ENCODE data around the gene NCKAP5L.
"Not testable (repeated sequence)": the region's sequence is repeated elsewhere in the genome, so short reads cannot be mapped to it uniquely, and the experiment has no call there.

The NCKAP5L gene

DNA sequence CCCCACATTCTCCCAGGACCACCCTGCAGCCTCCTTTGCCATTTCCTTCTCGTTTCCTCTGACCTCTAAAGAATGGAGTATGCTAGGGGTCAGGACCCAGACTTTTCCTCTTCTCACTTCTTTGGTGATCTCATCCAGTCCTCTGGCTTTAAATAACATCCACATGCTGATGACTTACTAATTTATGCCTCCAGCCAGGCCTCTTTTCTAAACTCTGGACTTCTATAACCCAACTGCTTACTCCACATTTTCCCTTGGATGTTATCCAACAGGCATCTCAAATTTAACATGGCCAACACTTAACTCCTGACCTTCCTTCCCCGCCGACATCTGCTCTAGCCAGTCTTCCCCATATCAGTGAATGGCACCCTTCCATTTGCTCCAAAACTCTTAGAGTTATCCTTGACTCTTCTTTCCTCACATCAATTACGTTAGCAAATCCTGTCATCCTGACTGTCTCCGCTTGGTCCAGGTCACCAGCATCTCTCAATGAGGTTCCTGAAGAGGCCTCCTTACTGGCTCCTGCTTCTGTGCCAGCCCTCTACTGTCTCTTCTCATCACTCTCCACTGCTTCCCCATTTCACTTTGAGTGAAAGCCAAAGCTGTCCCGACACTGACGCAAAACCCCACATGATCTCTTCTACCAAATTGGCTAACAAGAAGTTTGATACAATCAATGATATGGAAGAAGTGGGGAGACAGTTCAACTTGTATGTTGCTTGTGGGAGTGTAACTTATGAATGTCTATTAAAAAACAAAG, 44.1 kb downstream of the NCKAP5L start:
- DNase-seq (ENCODE audit: low read depth in 2 of 2), result peak; percentile 18 to 23

GRCh38 chr12:49780914-49781313, 47.3 kb downstream of the NCKAP5L start:
- DNase-seq (ENCODE audit: low read depth in 2 of 2), result not testable (repeated sequence)

- no peak for DNase-seq (ENCODE audit: low read depth in 2 of 2)
Measured at GRCh38 chr12:49779581-49779980, 48.6 kb downstream of the NCKAP5L start.

- no peak for DNase-seq (ENCODE audit: low read depth in 2 of 2)
Measured at GRCh38 chr12:49777800-49778748, 50.1 kb downstream of the NCKAP5L start.

DNA sequence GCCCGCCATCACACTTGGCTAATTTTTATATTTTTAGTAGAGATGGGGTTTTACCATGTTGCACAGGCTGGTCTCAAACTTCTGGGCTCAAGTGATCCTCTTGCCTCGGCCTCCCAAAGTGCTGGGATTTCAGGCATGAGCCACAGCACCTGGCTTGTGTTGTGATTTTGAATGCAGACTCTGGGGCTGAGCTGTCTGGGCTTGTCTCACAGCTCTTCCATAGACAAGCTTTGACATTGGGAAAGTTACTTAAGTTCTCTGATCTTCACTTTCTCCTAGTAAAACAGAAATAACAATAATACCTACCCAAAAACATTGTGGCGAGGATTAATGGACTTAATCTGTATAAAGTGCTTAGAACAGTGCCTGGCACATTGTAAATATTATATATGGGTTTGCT, 50.9 kb downstream of the NCKAP5L start:
- DNase-seq (ENCODE audit: low read depth in 2 of 2), result no peak

GRCh38 chr12:49776858-49777257, 51.4 kb downstream of the NCKAP5L start:
- no peak for DNase-seq (ENCODE audit: low read depth in 2 of 2)

DNA sequence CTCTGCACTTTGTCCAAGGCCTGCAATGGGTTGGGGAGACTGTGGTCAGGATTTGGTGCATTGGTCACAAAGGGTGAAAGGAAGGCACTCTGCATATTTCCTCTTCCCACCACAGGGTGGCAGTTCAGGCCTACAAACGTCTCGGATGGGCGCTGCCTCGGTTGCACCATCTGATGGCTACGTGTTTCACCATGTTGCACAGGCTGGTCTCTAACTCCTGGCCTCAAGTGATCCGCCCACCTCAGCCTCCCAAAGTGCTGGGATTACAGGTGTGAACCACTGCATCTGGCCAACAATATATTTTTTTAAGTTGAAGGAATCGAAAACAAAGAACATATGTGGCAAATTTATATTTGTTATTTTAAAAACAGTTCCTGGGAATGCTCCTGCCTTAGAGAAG, 51.8 kb downstream of the NCKAP5L start:
- DNase-seq (ENCODE audit: low read depth in 2 of 2), result peak; percentile 52 to 62

- DNase-seq (ENCODE audit: low read depth in 2 of 2), result not testable (repeated sequence)
Measured at GRCh38 chr12:49773102-49773501, 55.1 kb downstream of the NCKAP5L start.

- no peak for DNase-seq (ENCODE audit: low read depth in 2 of 2)
Measured at GRCh38 chr12:49767333-49767732, 60.9 kb downstream of the NCKAP5L start.

- no peak for DNase-seq (ENCODE audit: low read depth in 2 of 2)
Measured at GRCh38 chr12:49766115-49766455, 62.1 kb downstream of the NCKAP5L start.

GRCh38 chr12:49764126-49764525, 64.1 kb downstream of the NCKAP5L start:
- DNase-seq (ENCODE audit: low read depth in 2 of 2), result no peak

- no peak for DNase-seq (ENCODE audit: low read depth in 2 of 2)
Measured at GRCh38 chr12:49763006-49763591, 65.1 kb downstream of the NCKAP5L start.

- no peak for DNase-seq (ENCODE audit: low read depth in 2 of 2)
Measured at GRCh38 chr12:49762468-49762847, 65.8 kb downstream of the NCKAP5L start.

GRCh38 chr12:49761677-49762467, 66.3 kb downstream of the NCKAP5L start:
- no peak for DNase-seq (ENCODE audit: low read depth in 2 of 2)

GRCh38 chr12:49750996-49751393, 77.2 kb downstream of the NCKAP5L start:
- no peak for DNase-seq (ENCODE audit: low read depth in 2 of 2)

DNA sequence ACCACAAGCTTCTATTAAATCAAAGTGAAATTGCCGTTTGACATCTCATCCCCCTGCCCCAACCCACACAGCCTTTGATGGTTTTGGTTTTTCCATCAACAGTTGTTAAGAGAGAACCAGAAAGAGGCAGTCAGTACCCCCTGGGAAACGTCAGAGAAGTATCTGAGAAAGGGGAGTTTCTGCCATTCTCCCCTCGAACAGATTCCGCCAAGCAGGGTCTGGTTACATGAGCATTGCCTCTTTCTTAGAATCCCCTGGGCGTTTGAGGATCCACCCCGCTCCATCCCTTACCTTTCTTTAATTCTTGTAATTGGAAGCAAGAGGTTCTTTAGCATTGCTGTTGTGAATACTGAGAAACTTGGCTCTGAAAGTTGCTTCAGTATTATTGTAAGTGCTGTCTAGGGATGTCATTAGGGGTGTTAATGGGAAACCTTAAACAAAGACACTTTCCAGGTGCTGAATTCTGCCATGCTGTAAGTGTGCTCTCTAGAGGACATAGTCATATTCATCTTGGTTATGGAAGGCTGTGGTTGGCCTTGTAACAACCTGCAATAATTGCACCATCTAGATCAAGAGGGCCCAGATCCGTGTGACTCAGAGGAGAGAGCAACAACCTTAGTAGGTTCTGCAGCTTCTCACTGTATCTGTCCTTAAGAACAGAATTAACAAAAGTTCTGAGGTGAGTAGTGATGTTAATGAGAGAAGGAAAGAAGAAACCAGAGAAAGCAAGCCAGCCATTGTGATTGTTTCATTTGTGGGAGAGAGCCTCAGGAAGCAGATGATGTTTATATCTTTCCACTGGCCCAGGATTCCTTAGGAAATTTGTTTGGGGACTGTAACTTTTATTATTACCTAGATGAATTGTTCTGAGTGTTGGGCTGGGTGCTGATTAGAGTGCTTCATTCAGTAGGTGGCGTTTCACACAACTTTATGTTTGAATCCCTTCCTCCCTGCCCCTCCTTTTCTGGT, 77.9 kb downstream of the NCKAP5L start:
- peak; percentile 42 to 53 for DNase-seq (ENCODE audit: low read depth in 2 of 2)

DNA sequence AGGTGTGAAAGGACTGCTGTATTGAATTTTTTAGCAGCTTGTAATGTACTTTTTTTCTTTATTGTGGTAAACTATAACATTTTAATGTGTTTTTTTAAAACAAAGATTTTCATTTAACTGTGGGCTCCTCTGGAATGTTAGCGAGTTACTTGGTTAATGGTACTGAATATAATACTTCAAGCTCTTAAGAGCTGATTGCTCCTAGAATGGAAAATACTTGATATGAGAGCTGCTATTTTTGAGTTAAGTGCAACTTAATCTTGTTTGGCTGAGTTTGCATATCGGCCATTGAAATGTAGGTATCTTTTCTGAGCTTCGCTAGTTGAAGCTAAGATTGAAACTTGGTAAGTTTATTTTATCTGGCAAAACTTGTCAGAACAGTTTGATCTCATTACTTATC, 79.4 kb downstream of the NCKAP5L start:
- no peak for DNase-seq (ENCODE audit: low read depth in 2 of 2)

- DNase-seq (ENCODE audit: low read depth in 2 of 2), result no peak
Measured at GRCh38 chr12:49748306-49748705, 79.9 kb downstream of the NCKAP5L start.

DNA sequence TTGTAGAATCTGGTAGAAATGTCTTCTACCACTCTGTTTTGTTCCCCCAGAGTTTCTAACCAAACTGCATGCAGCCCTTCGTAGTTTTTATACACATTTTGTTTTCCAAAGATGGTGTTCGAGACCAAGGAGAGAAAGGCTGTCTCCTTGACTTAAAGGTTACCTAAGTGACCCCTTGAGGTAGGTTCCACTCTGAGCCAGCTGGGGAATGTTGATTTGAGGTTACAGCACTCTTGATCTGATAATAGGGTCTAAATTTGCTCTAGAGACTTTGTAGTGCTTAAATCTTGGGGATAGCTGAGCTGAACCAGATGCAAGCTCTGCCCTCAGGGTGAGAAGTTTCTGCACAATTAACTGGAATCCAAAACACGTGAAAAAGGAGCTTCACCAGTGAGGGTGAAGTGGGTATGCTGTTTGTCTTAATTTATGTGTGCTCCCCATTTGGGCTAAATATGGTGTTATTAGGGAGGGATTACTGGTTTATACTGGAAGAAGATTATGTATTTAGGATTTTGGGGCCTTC, 83.8 kb downstream of the NCKAP5L start:
- DNase-seq (ENCODE audit: low read depth in 2 of 2), result no peak

DNA sequence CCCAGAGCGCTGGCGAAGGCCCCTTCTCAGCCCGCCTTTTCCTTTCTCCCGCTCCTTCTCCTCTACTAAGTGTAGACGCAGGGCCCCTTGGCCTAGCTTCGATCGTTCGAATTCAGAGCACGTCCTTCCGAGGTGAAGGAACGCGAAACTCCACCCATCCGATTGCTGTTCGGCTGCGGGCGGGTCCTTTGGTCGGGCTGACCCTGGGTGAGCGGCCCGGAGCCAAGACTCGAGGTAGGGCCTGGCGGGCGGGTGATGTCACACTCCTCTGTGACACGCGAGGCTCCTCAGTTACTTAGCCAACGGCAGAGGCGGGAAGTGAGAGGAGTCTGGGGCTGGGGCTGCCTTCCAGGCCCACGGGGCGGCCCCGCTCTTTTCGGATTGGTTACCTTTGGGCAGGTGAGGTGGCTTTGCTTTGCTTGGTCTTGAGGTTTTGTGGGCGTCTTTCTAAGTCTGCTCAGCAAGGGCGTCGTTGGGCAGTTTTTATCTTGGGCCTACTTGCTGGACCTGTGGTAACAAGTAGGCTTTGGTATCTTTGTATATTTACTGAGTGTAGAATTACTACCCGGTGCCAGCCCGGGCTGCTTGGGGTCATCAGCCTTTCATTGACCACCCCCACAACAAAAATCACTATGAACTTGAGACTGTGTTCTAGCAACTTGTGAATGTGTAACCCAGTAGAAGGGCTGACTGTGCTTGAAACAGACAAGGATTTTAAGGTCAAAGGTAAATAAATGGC, 86.2 kb downstream of the NCKAP5L start:
- DNase-seq (ENCODE audit: low read depth in 2 of 2), result peak; percentile 24 to 29
